SKM-1 (cell line): ENCODE results near the gene FXR2.
"Not testable (repeated sequence)": the region's sequence is repeated elsewhere in the genome, so short reads cannot be mapped to it uniquely, and the experiment has no call there.

Source experiments
- DNase-seq: peaks from one replicate; lab custom pipeline; 2025; ENCODE audit not compliant: unreplicated experiment; lab: John Stamatoyannopoulos, UW

The FXR2 gene

DNA sequence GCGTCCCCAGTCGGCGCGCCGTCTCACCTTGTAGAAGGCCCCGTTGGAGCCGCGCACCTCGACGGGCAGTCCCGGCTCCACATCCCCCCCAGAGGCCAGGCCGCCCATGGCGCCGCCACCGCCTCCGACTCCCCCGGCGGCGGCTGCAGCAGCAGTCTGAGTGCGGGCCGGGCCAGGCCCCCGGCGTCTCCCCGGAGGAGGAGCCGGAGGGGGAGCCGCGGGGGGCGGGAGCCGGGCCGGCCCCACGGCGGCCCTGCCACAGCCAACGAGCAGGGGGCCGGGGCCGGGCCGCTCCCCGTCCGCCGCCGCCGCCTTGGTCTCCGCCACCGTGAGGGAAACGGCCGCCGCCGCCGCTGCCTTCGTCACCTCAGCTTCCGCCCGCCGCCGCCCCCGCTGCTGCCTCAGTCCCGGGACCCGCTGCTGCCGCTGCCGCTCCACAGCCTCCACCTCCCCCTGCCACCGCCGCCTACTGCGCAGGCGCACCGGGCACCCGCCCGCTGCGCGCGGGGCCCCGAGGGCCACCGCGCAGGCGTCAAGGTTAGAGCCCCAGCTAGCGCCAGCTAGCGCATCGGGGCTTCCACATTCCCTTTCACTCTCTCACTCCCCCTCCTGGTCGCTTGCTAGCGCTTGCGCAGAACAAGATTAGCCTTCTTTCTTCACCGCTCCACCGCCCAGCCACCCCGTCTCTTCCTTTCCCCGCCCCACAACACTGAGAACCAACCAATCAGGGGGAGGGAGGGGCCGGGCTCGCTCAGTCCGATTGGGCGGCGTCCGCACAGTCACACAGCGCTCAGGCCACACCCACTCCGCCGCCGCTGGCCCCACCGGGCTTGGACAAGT is at the start of gene FXR2:
TSS of gene FXR2 (minus strand) at position 473 of the 840 bp plus-strand sequence. CDS start at position 108, 365 bp downstream.
- DNase-seq, result peak; percentile 95

DNA sequence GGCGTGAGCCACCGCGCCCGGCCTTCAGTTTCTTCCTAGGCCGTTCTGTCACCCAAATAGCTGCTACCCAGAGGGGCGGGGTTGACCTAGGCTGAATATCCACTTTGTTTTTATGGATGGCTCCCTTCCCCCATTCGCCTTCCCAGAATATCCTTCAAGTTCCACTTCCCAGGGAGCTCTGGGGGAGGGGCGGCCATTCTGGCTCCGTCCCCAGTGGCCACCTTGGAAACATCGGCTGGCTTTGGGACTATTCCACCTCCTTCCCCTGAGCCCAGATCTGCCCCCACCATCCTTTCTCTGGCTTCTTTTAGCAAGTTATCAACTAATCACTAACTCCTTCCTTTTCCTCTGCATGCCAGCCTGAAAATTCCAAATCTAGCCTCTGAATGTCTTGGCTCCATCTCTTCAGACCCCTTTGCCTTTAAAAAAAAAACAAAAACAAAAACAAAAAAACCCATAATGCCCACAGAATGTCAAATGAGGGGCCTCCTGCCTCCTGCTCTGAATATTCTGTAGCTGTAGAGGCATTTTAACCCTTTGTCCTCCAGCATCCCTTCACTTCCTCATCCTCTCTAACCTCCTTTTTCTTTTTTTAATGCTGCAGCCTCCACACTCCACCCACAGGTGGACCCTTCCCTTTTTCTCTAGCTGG is 42.4 kb upstream of the FXR2 start:
- DNase-seq, result no peak

DNA sequence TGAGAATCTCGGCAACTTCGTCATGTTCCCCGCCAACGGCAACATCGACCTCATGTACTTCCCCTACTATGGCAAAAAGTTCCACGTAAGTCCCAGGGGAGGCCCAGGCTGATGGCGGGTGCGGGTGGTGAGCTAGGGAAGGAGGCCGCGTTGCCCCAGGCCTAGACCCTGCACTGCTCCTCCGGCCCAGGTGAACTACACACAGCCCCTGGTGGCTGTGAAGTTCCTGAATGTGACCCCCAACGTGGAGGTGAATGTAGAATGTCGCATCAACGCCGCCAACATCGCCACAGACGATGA is 40.8 kb upstream of the FXR2 start:
- no peak for DNase-seq

DNA sequence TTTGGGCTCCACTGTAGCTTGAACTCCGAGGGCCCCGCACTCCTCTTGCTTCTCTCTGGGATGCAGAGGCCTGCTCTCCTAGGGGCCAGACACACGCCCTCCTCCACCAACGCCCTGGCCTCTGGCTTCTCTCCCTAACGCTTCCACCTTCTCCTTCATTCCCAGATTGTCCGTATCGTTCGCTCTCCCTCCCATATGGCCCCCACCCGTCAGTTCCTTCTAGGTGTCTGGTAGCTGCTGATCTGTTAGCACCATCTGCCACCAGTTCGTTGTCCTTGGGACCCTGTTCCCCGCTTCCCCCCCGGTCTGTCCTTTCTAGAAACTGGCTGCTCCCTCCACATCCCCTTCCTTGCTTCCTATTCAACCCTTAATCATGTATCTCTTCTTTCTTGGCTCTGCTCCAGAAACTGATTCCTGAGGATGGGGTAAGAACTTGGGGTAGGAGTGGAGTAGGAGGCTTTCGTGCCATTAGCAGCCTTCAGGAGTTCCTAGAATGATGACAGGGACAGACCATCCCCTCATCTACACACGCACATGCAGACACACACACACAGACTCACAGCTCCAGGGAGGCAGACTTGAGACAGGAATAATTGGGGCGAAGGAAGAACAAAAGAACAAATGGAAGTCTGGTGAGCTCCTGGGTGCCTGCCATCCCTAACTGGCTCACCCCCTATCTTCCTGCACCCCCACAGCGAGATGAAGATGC is 40.3 kb upstream of the FXR2 start:
- no peak for DNase-seq

DNA sequence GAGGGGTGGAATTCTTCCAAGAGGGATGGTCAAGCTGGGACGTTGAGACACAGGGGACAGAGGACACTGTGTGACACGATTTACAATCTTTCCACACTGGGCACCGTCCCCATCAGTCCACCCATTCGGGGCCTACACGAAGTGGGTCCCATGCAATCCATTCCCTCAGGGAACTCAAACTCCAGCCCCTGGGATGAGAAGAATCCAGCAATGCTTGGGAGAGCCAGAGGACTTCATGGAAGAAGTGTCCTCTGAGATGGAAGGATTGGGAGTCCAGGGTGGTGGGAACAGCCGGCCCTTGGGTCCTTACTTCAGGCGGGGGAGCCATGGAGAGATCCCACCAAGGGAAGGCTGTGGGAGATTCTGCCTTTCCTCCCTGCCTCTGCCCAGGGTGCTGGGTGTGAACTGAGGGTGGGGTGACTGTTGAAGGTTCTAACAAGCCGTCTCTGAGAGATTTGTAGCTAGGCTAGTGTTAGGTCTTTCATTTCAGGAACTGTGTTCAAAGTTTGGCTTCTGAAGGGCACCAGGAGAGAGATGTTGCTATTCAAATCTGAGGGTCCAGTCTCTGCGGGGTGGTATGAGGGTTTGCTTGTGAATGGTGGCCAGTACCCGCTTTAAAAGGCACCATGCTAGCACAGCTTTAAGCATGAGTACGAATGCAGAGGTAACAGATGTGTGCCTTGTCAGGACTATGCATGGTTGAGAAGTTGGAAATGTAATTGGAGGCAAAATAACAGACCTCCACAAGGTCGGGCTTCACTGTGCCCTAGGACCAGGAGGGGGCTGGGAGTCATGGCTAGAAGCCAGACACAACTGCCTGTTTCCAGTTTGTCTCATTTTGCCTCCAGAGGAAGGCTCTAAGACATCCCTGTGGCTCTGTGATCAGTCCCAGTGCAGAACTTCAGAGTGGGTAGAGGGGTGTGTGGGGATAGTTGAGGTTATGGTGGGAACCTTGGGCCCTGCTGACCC is 38.0 kb upstream of the FXR2 start:
- no peak for DNase-seq

DNA sequence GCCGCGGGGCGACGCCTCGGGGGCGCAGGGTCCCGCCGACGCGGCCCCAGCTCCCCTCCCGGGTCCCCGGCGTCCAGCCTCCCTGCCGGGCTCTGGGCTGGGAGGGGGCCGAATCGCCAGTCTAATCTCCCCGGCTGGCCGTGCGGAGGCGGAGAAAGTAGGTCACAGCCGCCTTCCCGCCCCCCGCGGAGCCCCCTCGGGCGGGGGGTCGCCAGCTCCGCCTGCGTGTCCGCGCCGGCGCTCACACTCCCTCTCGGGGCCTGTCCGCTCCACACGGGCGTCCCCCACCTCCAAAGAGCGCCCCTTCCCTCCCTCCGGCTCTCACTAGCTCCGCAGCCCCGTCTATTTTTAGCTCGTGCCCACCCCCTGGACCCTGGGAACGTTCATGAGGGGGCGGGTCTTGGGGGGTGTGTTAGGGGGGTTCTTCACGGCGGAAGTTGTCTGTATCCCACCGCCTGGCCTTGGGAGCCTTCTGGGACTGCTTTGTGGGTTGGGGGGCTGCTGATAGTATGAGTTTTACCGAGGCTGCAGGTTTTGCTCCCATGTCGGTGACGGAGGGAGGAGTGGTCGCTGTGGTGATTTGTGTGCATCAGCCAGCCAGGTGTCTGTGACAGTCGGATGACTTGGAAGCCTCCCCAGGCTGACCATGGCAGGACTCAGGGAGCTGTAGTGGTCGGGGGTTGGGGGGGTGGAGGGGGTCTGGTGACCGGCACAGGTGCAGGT is 37.1 kb upstream of the FXR2 start:
- no peak for DNase-seq

DNA sequence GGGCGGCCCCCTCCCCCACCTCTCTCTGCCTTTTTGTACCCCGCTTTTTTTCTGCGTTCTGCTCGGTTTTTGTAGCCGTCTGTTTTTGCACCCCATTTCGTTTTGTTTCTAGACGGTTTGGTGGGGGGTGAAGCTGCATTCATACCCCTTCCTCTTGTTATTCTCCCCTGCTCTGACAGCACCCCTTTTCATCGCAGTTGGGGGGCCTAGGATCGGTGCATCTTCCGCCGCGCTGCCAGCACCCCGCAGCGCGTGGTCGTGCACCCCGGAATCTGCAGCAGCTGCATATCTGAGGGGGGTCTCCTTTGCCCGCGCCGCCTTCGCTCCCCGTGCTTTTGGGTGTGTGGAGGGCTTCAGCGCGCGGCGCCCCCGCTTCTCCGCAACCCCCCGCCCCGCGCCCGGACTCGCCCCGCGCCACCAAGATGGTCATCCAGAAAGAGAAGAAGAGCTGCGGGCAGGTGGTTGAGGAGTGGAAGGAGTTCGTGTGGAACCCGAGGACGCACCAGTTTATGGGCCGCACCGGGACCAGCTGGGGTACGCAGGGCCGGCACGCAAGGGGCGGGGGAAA is 36.5 kb upstream of the FXR2 start:
- DNase-seq, result no peak

DNA sequence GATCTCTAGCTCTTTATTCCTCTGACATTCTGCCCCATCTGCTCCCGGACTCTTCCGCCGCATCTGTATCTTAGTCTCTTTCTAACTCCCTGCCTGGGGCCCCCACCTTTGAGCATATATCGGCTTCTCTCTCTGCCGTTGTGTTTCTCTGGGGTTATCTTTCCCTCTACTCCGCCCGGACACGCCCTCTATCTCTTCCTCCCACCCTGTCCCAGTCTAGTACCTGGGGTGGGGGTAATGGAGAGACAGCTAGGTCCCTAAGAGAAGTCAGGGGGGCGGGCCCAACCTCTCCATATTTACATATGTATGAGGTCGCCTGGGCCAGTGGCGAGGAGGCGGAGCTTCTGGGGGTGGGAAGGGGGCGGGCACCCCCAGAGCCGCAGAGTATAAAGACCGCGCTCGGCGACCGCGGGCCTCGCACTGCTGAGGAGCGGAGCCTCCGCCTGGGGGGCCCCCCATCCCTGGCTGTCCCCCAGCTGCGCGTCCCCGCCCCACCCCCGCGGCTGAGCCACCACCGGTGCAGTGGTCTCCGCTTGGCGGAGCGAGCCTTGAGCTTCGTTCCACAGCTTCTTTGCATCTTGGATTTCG is 35.9 kb upstream of the FXR2 start, which contains the start of gene ATP1B2:
TSS of gene ATP1B2 (plus strand) at position 418 of the 588 bp plus-strand sequence. CDS start 593 bp downstream, outside the sequence.
- no peak for DNase-seq

DNA sequence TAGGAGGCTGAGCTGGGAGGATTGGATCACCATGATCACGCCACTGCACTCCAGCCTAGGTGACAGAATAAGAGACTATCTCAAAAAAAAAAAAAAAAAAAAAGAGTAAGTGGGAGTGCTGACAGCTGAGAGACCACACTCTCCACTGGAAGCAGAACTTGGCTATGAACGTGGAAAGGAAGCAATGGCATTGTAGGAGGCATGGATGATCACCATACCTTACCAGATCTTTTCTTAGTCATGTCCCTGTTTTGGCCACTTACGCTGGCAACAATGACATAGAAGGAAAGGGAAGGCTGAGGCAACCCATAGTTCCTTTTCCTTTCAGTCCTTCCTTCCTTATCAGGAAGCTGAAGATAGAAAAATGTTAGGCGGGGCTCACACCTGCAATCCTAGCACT is 32.3 kb upstream of the FXR2 start:
- DNase-seq, result no peak

DNA sequence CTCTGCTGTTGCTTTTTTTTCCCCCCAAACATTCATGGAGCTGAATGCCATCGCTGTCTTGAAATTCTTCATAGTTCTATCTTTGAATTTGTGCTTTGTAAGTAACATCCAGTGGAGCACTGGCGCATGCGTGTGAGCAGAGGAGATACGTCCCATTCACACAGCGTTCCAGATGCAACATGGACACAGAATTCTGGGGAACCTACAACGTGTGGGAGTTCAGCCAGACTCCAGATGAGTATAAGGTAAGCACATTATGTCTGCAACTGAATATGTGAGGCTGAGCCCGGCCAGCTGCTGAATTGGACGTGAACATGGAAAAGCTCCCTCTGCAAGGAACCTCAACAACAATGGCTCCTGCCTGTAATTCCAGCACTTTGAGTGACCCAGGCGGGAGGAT is 31.8 kb upstream of the FXR2 start:
- DNase-seq, result no peak

DNA sequence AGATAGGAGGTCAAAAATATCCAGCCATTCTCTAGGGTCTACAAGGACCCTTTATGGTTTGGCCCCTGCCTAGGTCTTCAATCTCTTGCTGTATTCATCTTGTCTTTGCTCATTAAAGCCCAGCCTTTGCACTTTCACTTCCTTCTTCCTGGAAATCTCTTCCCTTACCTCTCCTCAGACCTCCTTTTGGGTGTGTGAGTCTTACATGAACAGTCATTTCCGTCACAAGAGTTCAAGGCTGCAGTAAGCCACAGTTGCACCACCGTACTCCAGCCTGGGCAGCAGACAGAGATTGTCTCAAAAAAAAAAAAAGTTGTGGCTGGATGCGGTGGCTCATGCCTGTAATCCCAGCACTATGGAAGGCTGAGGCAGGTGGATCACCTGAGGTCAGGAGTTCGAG is 30.1 kb upstream of the FXR2 start:
- DNase-seq, result no peak

DNA sequence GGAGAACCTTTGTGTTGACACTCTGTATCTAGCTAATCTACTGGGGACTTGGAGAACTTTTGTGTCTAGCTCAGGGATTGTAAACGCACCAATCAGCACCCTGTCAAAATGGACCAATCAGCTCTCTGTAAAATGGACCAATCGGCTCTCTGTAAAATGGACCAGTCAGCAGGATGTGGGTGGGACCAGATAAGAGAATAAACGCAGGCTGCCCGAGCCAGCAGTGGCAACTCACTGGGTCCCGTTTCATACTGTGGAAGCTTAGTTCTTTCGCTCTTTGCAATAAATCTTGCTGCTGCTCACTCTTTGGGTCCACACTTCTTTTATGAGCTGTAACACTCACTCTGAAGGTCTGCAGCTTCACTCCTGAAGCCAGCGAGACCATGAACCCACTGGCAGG is 26.9 kb upstream of the FXR2 start:
- not testable (repeated sequence) for DNase-seq

DNA sequence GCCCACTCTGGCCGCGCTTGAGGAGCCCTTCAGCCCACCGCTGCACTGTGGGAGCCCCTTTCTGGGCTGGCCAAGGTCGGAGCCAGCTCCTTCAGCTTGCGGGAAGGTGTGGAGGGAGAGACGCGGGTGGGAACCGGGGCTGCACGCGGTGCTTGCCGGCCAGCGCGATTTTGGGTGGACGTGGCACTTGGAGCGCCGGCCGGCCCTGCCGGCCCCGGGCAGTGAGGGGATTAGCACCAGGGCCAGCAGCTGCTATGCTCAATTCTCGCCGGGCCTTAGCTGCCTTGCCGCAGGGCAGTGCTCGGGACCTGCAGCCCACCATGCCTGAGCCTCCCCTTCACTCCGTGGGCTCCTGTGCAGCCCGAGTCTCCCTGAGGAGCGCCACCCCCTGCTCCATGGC is 26.1 kb upstream of the FXR2 start:
- no peak for DNase-seq

DNA sequence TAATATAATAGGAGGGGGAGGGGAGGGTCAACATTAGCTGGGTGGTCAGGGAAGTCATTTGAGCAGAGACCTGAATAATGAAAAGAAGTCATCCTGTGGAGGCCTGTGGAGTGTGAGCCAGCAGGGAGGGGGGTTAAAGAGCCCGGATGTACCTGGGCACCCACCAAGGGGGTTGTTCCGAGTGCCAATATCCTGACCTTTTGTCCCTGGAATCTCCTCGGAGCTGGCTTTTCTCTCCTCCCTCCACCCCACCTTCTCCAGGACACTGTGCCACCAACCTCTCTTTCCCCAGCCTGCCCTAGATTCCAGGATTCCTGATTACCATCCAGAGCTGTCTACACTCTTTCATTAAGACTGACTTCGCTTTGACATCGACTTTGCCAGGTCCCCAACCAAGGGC is 21.5 kb upstream of the FXR2 start:
- DNase-seq, result no peak

DNA sequence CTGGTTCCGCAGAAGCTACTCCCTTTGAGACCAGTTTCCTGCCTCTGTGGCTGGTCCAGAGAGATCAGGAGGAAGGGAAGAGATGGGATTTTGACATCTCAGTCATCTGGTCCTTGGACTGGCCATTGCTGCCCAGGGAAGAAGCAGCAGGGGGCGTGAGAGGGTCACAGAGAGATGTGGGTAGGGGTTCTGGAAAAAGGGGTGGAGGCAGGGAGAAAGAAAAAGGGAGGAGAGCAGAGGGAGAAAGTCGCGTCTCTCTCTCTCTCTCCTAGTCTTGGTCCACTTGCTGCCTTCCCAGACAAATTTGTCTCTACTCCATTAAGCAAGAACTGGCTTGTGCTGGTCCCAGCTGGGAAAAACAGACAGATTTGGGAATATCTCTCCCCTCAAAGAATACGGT is 19.7 kb upstream of the FXR2 start:
- DNase-seq, result no peak

DNA sequence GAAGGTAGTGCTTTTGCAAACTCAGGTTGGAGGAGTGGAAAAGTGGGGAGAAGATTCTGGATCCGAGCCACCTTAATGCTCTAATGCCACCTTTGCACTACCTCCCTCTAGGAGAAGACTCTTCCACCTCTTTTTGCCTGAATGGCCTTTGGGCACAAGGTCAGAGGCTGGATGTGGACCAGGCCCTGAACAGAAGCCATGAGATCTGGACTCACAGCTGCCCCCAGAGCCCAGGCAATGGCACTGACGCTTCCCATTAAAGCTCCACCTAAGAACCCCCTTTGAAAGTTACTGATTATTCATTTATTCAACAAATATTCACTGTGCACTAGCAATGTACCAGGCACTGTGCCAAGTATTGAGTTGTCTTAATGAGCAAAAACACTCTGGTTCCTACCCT is 18.4 kb upstream of the FXR2 start:
- DNase-seq, result no peak

DNA sequence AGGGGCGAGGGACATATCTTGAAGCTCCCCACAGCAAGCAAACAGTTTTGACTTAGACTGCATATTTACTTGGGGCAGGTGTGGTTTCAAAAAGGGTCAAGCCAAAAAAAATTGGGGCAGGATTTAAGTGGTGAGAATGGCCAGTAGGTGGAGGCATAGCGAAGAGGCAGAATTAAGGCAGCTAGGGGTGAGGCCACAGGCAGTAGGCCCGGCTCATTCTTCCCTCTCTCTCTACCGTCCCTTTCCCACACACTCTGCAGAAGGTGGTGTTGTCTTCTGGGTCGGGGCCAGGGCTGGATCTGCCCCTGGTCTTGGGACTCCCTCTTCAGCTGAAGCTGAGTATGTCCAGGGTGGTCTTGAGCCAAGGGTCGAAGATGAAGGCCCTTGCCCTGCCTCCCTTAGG is 17.8 kb upstream of the FXR2 start:
- no peak for DNase-seq

DNA sequence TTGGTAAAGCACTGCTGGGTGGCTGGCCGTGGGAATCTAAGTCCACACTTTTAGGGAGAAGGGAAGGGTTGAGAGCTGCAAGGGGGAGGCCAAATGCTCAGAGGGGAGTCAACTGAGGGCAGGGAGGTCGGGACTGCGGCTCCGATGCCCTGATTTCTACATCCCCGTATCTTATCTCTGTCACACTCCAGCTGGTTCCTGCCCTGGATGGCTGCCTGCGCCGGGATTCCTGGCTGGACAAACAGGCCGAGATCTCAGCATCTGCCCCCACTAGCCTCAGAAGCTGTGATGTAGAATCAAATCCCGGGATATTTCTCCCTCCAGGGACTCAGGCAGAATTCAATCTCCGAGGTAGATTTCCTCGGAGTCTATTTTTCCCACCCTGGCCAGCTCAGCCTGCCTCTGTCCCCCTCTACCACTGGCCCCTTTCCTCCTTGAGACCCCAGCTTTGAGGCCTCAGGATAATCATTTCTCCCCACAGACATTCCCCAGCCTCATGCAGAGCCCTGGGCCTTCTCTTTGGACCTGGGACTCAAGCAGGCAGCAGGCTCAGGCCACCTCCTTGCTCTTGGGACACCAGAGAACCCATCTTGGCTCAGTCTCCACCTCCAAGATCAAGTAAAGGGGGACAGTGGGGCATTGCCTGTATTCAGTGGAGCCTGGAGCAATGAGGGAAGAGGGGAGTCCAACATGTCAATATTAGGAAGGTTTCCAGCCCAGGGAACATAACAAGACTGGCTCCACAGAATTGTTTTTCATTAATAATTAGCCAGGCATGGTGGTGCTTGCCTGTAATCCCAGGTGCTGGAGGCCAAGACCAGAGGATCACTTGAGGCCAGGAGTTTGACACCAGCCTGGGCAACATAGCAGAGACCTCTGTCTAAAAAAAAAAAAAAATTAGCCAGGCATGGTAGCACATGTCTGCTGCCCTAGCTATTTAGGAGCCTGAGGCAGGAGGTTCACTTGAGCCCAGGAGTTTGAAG is 17.0 kb upstream of the FXR2 start:
- DNase-seq, result no peak
